IPS DF 6.9 (cell line): Measurements from ENCODE around the gene LYPLA2.

Experiments used
- DNase-seq: peaks from one replicate; pipeline ENCODE4 v3.0.0-alpha.2; 2013; ENCODE audit warnings: low read depth, low spot score
- H3K27ac ChIP-seq: one replicate; pipeline ENCODE4 v1.5.1; 2013; ENCODE audit warnings: low read length, control low read depth
- H3K27me3 ChIP-seq: 2 replicates; pipeline ENCODE4 v1.6.1; 2013; ENCODE audit warnings: mild to moderate bottlenecking, low read length; ENCODE audit not compliant: control insufficient read depth, insufficient read depth
- H3K36me3 ChIP-seq: 2 replicates; pipeline ENCODE4 v1.6.1; 2013; ENCODE audit warnings: low read length; ENCODE audit not compliant: control insufficient read depth, insufficient read depth
- H3K4me1 ChIP-seq: 2 replicates; pipeline ENCODE4 v1.6.1; 2013; ENCODE audit warnings: low read length; ENCODE audit not compliant: control insufficient read depth, insufficient read depth
- H3K4me3 ChIP-seq: 2 replicates; pipeline ENCODE4 v1.5.1; 2013; ENCODE audit warnings: mild to moderate bottlenecking, low read length
- H3K9me3 ChIP-seq: 2 replicates; pipeline ENCODE4 v1.6.1; 2013; ENCODE audit warnings: low read length, inconsistent platforms; ENCODE audit not compliant: control insufficient read depth, insufficient read depth
- WGBS: extraction: QIAGEN DNeasy Blood & Tissue Kit; methylation state at CpG from one replicate; pipeline ENCODE4 v1.1.7; 2013; ENCODE audit warnings: mixed read lengths, missing lambda C conversion rate; ENCODE audit not compliant: insufficient read length, insufficient coverage; 5-methylcytosine and 5-hydroxymethylcytosine counted together

Gene LYPLA2

DNA sequence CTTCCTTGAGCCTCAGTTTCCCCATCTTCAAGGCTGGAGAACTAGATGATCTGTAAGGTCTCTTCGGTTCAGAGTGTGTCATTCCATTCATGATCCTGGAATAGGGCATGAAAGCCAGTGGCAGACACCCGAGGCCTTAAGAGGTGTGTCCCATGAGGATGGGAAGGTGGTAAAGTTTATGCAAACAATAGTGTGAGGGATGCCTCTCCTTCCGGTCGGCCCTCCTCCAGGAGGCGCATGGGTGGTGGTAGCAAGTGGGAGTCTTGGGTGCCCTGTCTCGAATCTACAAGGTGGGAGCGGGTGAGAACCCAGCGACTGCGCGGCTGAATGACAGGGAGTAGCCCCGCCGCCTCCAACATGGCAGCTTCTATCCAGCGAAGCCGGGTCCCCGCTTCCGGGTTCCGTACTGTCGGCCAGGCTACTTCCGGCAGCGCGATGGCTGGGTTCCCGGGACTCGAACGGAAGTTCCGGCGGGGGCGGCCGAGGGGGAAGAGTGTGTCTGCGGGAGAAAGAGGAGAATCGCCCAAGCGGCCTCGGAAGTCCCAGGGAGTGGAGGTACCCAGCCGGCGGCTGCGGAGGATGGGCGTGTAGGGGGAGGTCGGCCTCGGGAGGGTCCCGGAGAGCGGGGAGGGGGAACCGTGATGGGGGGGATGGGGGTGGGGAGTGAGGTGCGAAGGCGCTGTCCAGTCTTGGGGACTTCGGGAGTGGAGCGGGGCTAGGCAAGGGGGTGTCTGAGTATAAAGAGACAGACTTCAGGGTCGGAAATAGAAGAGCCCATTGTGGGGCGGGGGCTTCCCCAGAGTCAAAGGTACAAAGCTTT is at the start of gene LYPLA2:
TSS of gene LYPLA2 (plus strand) at position 450 of the 820 bp plus-strand sequence. CDS start 1,538 bp downstream, outside the sequence.
- Histone ChIP-seq H3K27me3 (no peaks in the 10 kb centered on the region), H3K4me1 (0 out of 2 replicates have a peak, but pooled peaks cover 3% of the 10 kb centered on the region), H3K36me3 (peaks cover 21% of the 10 kb centered on the region), H3K9me3 (0 out of 2 replicates have a peak, but pooled peaks cover 1% of the 10 kb centered on the region), H3K27ac (no peak within 1 kb of the TSS), H3K4me3 (peak within 1 kb of the TSS; percentile 64)
- WGBS: no CpG with 5 or more reads among the region's 47 CpGs
- DNase-seq: no peak

- no peak overlapping the region for H3K27ac ChIP-seq
- no peak overlapping the region for H3K4me3 ChIP-seq
- no peaks in the 10 kb centered on the region for H3K27me3 ChIP-seq
- H3K36me3 ChIP-seq: no peaks in the 10 kb centered on the region; the same call in none of the 2 replicates
- no peaks in the 10 kb centered on the region; the same call in 1 of the 2 replicates for H3K4me1 ChIP-seq
- no peak for DNase-seq
- WGBS: no CpG with 5 or more reads among the region's 5 CpGs
- no peaks in the 10 kb centered on the region for H3K9me3 ChIP-seq
Observed at GRCh38 chr1:23741609-23742008, 49.3 kb upstream of the LYPLA2 start.

DNA sequence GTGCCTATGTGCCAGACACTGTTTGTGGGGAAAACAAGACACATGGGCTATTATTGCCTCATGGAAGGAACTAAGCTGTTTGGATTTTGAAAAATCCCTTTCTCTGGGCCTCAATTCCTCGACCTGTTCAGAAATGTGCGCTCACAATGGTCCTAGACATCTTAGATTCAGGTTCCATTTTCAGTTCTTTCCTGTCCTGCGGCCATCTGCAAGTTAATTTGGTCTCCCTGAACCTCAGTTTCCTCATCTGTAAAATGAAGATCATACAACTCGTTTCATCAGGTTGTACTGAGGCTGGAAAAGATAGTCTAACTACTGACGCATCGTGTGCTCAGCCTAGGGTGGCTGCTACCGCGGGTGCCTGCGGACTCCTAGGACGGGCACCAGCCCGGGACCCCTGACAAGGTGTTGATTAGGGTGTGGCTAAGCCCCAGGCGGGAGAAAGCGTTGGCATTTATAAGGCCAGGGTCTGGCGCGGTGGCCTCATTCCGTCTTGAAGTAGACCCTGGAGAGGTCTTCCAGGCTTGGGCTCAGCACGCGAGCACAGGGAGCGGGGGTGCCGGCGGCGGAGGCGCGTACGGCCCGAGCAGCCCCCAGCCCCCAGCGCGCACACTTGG is 48.2 kb upstream of the LYPLA2 start:
- no peaks in the 10 kb centered on the region for H3K27me3 ChIP-seq
- H3K9me3 ChIP-seq: no peaks in the 10 kb centered on the region
- no peak overlapping the region for H3K27ac ChIP-seq
- WGBS: no CpG with 5 or more reads among the region's 28 CpGs
- no peak for DNase-seq
- H3K36me3 ChIP-seq: no peaks in the 10 kb centered on the region; the same call in none of the 2 replicates
- H3K4me3 ChIP-seq: peak overlapping the region; percentile 94; the same call in 1 of the 2 replicates
- H3K4me1 ChIP-seq: no peaks in the 10 kb centered on the region; the same call in 1 of the 2 replicates

DNA sequence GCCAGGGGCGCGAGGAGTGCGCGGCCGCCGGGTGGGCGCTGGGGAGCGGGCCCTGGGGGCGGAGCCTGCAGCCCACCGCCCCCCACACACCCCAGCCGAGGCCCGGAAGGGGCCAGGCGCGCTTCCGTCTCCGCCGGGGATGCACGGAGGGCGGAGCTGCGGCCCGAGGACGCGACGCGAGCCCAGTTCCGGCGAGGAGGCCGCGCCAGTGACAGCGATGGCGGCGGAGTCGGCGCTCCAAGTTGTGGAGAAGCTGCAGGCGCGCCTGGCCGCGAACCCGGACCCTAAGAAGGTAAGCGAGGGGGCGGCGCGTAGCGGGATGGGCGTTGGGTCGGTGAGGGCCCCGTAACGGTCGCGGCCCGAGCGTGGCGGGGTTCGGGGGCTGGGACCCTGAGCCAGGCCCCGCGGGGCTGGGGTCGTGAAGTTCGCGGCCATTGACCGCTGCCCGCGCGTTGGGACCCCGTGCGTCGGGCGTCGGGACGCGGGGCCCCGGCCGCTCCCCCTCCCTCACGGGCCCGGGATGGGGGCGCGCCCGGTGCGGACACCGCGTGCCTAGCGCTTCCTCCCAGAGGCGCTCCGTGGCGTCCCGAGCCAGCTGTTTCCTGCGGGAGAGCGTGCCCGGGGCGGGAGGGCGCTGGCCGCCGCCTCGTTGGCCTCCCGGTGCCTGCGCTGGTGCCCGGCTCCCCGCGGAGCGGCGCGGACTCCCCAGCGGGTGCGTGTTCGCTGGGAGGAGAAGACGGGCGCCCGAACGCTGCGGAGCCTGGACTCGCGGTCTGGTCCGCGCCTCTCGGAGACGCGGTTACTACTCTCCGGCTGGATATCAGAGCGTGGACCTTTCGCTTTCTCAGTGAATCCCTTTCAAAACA is 47.4 kb upstream of the LYPLA2 start, which contains the start of gene ELOA:
TSS of gene ELOA (plus strand) at position 185 of the 866 bp plus-strand sequence. CDS start at position 218, 33 bp downstream.
- peak within 1 kb of the TSS; percentile 94 for H3K4me3 ChIP-seq
- peak; percentile 43 for DNase-seq
- H3K9me3 ChIP-seq: no peaks in the 10 kb centered on the region
- H3K36me3 ChIP-seq: no peaks in the 10 kb centered on the region; the same call in none of the 2 replicates
- no peaks in the 10 kb centered on the region for H3K27me3 ChIP-seq
- H3K27ac ChIP-seq: no peak within 1 kb of the TSS
- no CpG with 5 or more reads among the region's 119 CpGs for WGBS
- no peaks in the 10 kb centered on the region; the same call in 1 of the 2 replicates for H3K4me1 ChIP-seq

- Histone ChIP-seq H3K4me1 (no peaks in the 10 kb centered on the region; the same call in 1 of the 2 replicates), H3K27ac (no peak overlapping the region), H3K9me3 (no peaks in the 10 kb centered on the region), H3K36me3 (no peaks in the 10 kb centered on the region; the same call in none of the 2 replicates), H3K4me3 (no peak overlapping the region), H3K27me3 (no peaks in the 10 kb centered on the region)
- no peak for DNase-seq
- WGBS: no CpG with 5 or more reads among the region's 1 CpG
Observed at GRCh38 chr1:23745515-23745914, 45.4 kb upstream of the LYPLA2 start.

DNA sequence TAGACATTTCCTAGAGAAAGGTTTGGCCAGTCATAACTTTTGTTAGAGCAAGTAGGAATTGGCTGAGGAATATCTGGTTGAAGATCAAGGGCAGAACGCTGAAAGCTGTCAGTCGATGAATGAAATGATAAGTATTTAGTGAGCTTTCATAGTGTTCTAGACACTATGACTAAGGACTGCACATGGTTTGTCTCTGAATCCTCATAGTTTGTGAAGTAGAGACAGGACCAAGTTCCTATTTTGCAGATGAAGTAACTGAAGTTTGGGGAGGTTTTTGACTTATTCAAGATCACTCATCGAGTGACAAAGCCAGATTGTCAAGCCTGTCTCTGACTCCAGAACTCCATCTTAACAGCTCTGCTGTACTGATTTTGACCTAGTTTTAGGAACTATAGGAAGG is 42.9 kb upstream of the LYPLA2 start:
- whole genome bisulfite sequencing: no CpG with 5 or more reads among the region's 3 CpGs
- H3K27me3 ChIP-seq: no peaks in the 10 kb centered on the region
- H3K27ac ChIP-seq: no peak overlapping the region
- no peaks in the 10 kb centered on the region for H3K9me3 ChIP-seq
- DNase-seq: no peak
- H3K4me1 ChIP-seq: no peaks in the 10 kb centered on the region
- no peak overlapping the region for H3K4me3 ChIP-seq
- H3K36me3 ChIP-seq: peaks cover 19% of the 10 kb centered on the region

GRCh38 chr1:23751050-23751814 is 39.7 kb upstream of the LYPLA2 start:
- DNase-seq: no peak
- no peak overlapping the region for H3K4me3 ChIP-seq
- no peaks in the 10 kb centered on the region for H3K4me1 ChIP-seq
- H3K27ac ChIP-seq: no peak overlapping the region
- H3K36me3 ChIP-seq: peaks cover 44% of the 10 kb centered on the region
- no peaks in the 10 kb centered on the region for H3K9me3 ChIP-seq
- no CpG with 5 or more reads among the region's 11 CpGs for WGBS
- no peaks in the 10 kb centered on the region for H3K27me3 ChIP-seq

GRCh38 chr1:23751815-23752200 is 39.1 kb upstream of the LYPLA2 start:
- Histone ChIP-seq H3K9me3 (no peaks in the 10 kb centered on the region), H3K27me3 (no peaks in the 10 kb centered on the region), H3K4me3 (no peak overlapping the region), H3K36me3 (peaks cover 48% of the 10 kb centered on the region), H3K27ac (no peak overlapping the region), H3K4me1 (no peaks in the 10 kb centered on the region)
- WGBS: no CpG with 5 or more reads among the region's 4 CpGs
- DNase-seq: no peak

DNA sequence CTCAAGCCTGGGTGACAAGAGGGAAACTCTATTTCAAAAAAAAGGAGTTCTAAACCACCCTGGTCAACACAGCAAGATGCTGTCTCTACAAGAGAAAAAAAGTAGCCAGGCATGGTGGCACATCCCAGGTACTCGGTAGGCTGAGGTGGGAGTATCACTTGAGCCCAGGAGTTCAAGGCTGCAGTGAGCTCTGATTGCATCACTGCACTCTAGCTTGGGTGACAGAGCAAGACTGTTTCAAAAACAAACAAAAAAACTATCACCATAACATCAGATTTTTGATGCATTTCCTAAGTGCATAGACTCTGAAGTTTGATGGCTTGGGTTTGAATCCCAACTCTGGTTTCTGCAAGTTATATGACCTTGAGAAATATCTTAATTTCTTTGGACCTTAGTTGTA is 38.0 kb upstream of the LYPLA2 start:
- no CpG with 5 or more reads among the region's 1 CpG for WGBS
- no peaks in the 10 kb centered on the region for H3K27me3 ChIP-seq
- no peaks in the 10 kb centered on the region for H3K9me3 ChIP-seq
- H3K4me1 ChIP-seq: no peaks in the 10 kb centered on the region
- peaks cover 52% of the 10 kb centered on the region for H3K36me3 ChIP-seq
- no peak overlapping the region for H3K4me3 ChIP-seq
- H3K27ac ChIP-seq: no peak overlapping the region
- DNase-seq: no peak
